CD4-positive, alpha-beta T cell treated with Interleukin-4 for 1 hour (primary cell): ENCODE data around the gene ACSF3.

Source experiments
- DNase-seq, 2 donors: peaks; one replicate each; pipeline ENCODE4 v3.0.0-alpha.2; 2020 to 2022

ACSF3 gene

DNA sequence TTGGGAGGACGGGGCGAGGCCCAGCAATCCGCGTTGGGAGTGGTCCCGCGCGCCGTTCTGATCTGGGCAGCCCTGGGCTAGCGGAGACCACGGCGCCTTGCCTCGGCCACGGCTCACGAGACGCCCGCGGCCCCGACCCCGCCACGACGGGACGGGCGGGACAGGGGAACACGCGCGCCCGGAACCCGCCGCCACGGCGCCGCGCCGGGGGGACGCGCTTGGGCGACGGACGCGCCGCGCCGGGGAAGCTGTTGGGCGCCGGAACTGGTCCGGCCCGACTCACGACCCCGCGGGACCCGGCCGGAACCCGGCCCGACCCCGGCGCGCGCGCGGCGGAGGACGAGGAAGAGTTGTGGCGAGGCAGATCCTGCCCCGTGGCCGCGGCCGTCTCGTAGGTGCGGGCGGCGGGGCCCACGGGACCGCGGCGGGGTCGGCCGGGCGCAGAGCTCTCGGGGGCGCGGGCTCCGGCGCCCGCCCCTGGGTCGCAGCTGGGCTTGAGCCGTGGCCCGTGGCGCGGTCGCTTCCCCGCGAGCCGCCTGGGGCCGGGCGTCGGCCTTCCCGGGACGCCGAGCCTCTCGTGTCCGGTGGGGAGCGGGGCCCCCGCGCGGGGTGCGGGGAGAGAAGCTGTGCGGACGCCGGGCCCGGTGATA lies at the start of gene ACSF3:
Gene ACSF3, plus strand, starts transcription at position 251 of the 650 bp plus-strand sequence. CDS start 6,830 bp downstream, outside the sequence.
- DNase-seq: peak; percentile 64 to 71

DNA sequence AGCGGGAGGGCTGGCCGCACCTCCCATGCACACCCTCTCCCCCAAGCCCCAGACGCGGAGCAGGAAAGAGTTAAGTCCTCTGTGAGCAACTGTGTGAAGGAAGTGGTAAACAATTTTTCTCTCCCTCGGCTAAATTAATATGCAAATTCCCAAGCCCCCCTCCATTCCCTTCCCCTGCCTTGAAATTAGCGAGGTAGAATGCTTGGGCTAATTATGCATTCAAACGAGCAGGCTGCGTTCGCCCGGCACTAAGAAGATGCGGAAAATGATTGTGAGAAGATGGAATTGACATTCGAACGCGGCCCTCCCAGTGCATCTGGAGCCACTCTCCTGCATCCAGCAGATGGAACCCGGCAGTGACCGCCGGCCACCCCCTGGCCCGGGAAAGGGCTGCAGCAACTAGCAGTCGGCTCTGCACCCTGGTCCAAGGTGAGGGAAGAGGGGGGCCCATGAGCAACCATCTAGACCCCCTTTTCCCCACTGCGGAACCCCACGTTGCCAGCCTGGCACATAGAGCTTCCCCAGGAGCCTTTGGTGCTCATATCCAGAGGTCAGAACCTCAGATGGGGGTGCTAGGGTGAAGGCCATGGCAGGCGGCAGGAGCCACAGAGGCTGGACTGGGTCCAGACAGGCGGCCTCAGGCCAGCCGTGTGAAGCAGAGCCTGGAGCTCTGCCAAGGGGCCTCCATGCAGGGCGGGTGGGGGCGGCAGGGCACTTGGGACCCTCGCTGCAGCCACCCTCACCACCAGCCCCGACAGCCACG lies 49.1 kb upstream of the ACSF3 start:
- DNase-seq: no peak

DNA sequence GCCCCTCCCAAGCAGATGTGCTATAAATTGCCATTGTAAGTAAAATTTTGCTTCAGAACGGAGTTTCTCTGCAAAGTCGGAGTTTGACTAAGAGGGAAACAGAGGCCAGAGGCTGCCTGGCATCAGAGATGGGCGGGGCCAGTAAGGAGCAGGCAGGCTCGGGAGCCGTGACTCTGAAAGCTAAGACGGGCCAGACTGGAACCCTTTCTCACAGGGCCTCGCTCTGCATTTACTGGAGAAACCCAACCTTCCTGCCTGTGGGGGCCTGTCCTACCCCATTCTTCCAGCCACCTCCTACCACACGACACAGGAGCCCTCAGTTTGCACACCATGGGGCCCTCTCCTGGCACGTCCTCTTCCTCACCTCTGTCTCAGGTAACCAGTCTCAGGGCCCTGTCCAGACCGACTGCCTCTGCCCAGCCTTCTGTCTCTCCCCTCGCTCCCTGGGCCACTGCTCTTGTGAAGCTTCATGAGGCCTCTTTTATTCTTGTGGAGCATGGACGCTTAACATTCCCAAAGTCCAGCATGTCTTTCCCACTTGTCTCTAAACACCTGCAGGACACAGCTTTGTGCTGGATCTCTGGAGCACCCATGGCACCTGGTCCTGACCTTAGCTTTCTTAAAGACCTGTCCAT lies 48.4 kb upstream of the ACSF3 start:
- DNase-seq: no peak

DNA sequence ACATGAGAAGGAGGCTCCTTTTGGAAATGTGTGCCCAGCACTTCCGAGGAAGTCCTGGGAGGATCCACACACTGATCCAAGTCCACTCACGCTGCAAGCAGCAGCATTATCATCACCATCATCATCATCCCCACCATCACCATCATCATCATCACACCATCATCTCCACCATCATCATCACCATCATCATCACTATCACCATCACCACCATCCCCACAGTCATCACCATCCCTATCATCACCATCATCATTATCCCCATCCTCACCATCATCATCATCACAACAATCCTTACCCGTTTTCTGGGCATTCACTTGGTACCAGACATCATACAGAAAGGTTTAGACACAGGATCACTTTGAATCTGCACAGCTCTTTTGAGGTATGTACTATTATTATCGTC lies 47.8 kb upstream of the ACSF3 start:
- no peak for DNase-seq

DNA sequence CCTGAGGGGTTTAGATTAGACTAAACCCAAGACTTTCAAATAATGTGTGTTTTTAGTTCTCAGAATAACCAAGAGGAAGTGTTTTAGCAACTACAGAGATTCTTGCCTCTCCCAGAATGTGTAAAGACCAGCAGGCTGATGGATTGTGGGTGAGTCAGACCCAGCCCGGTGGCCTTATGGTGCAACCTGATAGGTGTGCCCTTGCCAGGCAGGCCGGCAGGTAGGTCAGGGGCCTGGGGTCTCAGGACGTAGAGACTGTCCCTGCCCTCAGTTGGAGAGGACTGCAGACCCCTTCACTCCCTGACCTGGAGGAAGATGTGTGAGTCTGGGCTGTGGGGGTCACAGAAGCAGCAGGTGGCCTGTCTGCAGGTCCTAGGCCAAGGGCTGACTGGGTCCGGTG lies 47.2 kb upstream of the ACSF3 start:
- DNase-seq: no peak

DNA sequence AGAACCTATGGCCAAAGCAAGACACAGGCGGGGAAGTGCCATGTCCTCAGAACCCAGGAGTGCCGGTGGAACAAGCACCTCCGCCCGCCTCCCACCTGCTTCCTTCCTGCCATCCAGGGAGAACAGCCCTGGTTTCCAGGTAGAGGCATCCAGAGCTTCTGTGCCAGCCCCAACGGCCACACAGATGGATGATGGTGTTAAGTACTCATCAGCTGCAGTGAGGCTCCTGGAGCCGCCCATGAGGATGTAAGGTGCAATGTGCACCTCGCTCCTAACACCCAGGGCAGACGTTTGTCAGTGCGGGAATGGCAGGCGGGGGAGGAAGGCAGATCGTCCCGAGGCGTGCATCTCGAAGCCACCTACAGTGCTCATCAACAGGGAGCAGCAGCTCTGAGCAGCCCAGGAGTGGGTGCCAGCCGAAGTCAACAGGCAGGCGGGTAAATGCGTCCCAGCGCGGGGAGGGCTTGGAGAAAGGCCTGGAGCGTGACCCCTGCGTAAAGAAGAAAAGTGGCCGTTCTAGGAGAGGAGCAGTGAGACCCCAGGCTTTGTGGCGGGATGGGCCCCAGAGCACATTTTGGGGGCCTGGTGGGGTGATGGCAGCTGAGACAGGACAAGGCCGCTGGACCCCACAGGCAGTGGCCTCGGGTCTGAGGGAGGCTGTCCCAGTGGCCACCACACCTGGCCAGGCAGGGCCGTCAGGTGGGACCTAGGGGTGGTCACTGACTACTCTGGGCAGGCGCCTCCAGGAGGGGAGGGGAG lies 46.1 kb upstream of the ACSF3 start:
- DNase-seq: no peak

DNA sequence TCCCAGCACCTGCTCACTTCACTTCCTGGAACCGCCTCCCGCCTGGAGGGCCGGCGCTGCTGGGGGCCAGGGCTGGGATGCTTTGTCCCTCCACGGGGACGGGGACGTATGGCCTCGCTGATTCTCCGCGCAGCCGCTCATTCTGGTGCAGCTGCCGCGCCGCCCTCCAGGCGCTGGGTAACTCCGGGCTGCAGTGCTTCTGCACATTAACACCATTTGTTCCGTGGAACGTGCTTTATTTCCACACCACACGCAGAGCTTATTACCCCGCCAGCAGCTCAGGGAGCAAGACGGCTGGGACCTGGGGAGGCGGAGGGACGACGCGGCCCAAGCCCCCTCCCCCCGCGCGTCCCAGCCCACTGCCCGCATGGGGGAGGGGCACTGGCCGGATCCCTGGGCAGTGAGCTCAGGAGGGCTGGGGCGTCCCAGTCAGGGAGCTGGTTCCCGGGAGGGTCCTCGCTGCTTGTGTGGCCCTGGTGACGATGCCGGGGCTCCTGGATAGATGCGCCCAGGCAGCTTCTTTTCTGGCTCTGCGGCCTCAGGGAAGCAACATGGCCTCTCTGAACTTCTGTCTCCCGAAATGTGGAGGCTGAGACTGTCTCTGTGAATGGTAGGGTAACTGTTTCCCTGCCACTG lies 45.4 kb upstream of the ACSF3 start:
- DNase-seq: no peak

DNA sequence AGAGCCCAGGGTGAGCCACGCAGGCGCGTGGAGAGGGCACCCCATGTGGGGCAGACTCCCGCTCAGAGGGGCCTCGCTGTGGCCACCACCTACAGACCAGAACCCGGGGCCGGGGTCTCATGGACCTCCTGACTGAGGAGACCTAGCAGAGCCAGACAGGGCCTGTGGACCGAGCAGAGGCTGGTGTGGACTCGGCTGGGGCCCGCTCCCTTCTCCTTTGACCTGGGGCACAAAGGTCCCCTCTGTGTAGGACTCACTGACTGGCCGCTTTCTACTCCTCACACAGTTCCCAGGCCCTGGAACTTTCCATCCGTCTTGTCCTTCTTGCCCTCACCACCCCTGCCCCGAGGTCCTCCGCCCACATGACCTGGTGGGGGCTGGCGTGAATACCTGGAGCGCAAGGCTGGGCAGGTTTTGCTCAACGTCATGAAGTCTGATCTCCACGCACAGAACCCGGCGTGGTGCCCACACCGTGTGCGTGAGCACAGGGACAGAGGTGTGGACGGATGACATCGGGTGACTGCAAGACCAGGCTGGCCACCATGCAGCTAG lies 44.7 kb upstream of the ACSF3 start:
- no peak for DNase-seq

DNA sequence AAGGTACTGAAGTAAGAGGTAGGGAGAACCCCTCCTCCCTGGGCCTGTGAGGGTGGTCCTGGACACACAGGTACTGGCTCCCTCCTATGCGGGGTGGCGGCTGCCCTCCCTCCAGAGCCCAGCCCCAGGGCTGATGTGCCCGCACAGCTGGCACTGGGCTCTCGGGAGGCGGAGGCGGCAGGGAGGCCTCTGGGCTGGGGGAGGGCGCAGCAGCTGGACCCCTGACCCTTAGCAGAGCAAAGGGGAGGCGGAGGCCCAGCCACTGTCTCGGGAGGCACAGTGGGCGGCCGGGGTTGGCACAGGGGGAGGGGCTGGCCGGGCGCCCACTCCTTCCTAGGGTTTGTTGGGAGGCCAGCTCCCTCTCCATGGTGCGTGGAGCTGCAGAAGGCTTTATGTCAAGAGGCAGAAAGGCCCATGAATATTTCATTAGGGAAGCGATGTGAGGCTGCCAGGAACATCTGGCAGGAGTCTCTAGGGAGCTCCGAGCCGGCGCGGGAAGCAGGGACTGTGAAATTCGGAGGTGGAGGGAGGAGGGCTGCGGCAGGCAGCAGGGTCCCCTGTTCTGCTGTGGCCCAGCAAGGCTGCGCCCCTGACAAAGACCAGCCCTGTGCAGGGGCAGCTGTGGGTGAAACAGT lies 44.1 kb upstream of the ACSF3 start:
- DNase-seq: no peak

DNA sequence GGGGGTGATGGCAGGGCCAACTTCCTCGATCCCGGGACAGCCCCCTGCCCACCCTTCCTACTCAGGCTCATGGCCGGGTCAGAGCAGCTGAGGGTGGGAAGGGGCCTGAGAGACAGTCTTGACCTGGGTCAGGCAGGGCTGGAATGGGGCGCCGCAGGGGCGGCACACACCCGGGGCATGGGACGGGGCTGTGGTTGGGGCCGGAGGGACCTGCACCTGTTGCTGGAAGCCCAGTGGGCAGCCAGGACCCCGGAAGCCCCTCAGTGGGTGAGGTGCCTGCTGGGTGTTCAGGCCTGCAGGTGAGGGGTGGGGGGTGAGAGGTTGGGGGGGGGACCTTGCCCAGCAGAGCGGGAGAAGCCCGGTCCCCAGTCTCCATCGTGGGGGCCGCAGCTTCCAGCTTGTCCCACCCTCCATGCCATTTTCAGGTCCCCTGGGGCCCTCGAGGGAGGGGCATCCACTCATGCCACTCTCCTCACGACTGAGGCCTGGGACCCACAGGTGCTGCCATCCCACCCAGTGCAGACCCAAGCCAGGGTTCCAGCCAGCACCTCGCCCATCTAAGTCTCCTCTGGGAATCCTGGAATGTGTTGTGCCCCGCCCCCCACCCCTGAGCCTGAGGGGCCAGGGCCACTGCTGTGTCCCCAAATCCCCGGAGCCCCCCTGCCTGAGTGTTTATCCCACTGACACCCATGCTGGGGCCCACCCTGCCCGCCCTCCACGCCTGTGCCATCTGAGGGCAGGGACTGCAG lies 43.4 kb upstream of the ACSF3 start:
- no peak for DNase-seq

DNA sequence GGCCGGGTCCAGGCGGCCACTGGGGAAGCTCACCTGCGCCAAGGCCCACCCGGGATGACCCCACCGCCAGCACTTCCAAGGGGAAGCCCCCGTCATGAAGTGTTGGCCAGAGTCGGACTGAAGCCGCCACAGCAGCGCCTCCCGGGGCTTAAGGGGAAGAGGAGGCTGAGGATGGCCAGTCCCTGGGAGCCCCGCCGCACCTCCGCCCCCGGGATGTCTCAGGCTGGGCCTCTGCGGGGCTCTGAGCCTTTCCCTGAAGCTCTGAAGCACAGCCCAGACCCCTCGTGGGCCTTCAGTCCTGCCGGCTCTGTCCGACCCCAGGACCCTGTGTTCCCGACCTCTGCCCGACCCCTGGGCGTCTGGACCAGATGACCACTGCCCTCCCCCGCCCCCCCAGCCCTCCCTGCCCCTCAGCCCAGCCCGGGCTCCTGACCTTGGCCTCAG lies 42.8 kb upstream of the ACSF3 start:
- no peak for DNase-seq

DNA sequence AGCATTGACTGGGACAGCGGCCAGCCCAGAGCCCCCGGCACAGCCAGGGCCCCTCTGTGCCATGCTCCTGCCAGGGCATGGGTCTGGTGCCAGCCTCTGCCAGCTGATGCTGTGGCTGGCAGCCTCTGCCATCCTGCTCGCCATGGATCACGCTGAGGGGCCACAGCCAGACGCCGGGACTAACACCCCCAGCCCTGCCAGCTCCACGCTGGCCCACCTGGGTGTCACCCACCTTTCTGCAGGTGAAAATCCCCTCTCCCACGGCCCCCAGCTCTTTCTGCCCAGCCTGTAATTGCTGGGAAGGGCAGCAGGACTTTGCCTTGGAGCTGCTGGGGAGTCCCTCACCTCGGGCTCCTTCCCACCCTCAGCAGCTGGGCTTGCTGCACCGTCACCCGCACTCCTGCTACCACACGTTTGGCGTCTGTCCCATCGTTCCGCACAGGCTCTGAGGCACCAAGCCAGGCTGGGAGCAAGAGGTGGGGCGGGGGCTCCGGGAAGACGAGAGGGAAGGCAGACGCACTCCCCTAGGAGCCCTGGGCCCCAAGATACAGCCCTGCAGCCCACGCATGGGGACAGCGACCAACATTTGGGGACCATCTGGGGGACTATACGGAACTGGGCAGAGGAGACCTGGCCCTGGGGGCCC lies 42.0 kb upstream of the ACSF3 start:
- DNase-seq: no peak

DNA sequence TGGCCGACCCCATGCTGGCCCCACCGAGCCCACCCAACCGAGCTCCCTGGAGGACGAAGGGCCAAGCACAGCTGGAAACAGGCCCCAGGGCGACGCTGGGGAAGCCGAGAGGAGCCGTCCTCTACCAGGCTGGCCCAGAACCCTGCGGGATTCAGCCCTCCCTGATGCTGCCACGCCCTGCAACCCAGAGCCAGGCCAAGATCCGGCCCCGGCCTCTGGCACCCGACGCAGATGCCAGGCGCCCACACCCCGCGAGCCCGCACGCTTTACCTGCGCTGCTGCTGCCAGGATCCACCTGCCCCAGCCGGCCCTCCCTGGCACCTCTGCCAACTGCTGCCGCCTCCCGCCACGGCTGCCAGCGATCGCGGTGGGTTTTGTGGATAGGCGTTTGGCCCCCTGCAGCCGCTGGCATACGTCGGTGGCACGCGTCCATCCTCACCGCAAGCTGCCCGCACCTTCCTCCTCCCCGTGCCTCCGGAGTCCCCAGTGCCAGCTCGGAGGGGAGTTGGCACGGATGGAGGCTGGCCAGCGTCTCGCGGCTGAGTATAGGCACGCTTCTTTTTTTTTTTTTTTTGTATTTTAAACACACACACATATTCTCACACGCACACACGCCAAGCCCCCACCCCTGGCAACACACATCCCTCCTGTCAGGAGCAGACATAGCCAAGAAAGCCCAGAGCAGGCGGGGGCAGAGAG lies 41.3 kb upstream of the ACSF3 start:
- DNase-seq: no peak

DNA sequence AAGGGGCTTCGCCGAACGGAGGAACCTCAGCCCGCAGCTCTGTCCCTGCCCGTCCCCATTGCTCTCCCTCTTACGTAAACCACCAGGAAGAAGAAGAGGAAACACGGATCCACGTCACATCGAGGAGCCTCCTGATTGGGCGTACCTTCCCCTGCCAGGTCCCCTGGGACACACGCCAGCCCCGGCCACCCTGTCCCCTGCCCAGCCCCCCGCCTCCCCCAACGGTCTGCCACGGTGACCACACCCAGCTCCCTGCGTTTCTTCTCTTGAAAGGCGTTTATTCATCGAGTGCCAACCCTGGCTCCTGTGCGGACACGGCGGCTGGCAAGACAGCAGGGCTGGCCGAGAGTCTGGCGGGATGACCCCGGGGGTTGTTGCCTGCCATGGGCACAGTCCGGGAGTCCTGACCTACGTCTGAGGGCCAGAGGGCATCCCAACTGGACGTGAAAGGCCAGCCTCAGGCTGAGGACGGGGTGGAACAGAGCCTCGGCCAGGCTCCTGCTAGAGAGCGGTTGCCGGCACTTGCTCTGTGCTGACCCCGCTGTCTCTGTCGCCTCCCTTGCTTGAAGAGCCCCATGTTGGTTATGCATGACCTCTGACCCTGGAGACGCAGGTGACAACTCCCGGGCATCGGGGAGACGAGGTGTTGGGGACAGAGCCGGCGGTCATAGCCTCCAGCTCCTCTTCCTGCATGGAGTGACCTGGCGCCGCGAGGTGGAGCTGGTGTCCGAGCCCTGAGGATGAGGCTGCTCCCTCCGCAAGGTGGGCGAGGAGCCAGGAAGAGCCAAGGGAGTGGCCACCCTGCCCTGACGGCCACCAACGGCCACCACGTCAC lies 40.5 kb upstream of the ACSF3 start:
- peak; percentile 26 to 65 for DNase-seq

DNA sequence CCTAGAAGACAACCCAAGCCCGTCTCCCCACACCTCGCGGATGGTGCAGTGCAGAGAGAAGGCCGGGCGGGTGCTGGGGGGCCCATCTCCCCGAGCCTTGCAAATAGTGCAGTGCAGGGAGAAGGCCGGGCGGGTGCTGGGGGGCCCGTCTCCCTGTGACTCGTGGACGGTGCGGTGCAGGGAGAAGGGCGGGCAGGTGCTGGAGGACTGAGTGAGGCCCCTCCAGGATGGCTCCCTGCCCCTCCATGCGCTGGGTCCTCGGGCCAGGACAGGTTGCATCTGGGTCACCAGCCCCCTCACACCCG lies 40.0 kb upstream of the ACSF3 start:
- no peak for DNase-seq

DNA sequence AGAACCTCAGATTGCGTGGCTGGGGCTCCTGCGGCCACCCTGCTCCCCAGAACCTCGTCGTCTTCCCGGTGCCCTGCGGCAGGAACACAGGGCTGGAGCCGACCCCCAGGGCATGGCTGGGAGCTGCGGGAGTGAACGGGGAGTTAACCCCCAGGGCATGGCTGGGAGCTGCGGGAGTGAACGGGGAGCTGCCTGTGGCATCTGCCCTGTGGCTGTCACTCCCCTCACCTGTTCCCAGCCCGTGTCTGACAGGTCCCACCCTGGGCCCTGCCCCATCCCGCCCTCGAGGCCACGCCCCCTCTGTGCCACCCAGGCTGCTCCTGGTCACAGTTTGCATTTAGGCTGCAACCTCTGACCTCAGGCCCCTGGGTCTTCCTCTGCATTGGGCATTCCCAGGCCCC lies 39.4 kb upstream of the ACSF3 start:
- DNase-seq: no peak

DNA sequence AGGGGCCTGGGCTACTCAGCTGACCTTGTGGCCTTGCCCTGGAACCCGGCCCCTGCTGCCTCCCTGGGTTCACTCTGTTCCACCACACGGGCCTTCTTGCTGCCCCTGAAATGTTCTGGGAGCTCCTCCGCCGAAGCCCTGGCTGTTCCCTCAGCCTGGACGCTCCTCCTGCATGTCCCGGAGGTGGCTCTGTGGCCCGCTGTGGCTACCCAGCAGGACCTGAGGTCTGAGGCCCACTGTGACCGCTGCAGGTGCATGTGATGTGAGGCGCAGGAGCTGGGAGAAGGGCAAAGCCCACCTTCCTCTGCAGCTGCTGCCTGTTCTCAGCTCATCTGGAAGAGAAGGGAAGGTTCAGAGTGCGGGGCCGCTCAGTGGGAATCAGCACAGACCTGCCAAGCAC lies 38.9 kb upstream of the ACSF3 start:
- no peak for DNase-seq

DNA sequence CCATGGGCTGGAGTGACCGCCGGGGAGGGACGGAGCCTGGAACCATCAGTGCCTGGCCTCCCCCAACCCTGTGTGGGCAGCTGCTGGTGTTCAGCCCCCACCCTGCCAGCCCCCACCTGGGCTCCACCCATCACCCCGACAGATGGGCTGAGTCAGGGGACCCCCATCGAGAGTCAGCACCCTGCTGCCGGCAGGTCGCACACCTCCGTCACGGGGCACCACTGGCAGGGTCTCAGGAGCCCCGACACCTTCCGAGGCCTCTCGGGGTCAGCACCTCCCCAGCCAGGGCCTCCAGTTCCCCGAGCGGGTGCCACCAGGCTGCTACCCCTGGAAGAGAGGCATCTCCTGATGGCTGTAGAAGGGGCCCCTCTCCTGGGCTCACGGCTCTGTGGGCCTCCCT lies 38.3 kb upstream of the ACSF3 start:
- no peak for DNase-seq

DNA sequence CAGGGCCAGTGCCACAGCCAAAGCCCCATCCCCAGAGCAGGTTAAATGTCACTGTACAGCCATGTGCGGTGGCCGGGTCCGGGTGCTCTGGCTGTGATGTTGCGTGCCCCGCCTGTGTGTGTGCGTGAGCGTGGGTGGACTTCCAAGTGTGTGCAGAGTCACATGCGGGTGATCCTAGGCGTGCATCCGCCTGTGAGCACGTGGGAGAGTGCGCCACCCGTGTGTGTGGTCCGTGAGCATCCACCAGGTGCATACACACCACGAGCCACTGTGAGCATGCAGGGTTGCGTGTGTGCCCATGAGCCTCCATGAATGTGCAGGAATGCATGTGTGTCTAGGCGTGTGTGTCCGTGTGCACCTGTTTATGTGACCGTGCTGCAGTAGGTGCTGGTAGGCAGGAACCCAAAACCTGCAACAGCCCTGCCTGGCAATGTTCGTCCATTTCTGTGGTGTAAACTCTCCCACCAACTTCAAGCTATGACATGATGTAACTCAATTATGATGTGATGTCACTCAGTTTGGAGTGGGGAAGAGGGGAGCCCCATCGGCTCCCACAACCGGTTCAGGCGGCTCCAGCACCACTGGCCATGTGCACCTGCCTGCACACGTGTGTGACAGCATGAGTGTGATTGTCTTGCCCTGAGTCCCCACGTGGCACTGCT lies 37.6 kb upstream of the ACSF3 start:
- no peak for DNase-seq
